Measurements from ENCODE around the gene LRRC74B. TPM values are rescaled to one million over a fixed set of nuclear protein-coding genes. Genes with fewer than 3 reads are reported as not detected.
A peak's percentile ranks its signal among the peaks of the same experiment; 100 is the strongest.

LRRC74B gene
- polyA plus RNA-seq, 1 of the 3 experiments (the other 2 are of a cell fraction): 0.03 TPM

GRCh38 chr22:21043860-21044535, 1.7 kb upstream of the LRRC74B start:
- TF ChIP-seq IRF3 (IDR thresholded peaks at IDR 0.05; ENCODE audit: low read depth, low read length) (no peak), USF2 (IDR thresholded peaks at IDR 0.05; ENCODE audit: borderline replicate concordance, low read depth, low read length) (no peak), FOXJ3 (CRISPR knock-in tag; IDR thresholded peaks at IDR 0.05) (no peak), MAX (IDR thresholded peaks at IDR 0.05; ENCODE audit: low read depth) (no peak), FOSL2 (IDR thresholded peaks at IDR 0.05; ENCODE audit: borderline replicate concordance, low read depth) (no peak), FOXM1 (IDR thresholded peaks at IDR 0.05; ENCODE audit: low read depth) (no peak), YY1 (IDR thresholded peaks at IDR 0.05; ENCODE audit: low read depth) (no peak)
- no peak overlapping the region for H3K9ac ChIP-seq
- POLR2A ChIA-PET: no interaction called here
- H3K9me2 ChIP-seq: no peaks in the 10 kb centered on the region
- no peak for DNase-seq
- CTCF ChIA-PET: interaction anchor here (1.1 kb wide), 1 partner anchor 60 kb away, joined by 3 read pairs; no protein-coding TSS in a partner anchor
- H3K4me3 ChIP-seq (ENCODE audit: low read depth in 2 of 2, low read length in 1 of 2): no peak overlapping the region
- peaks cover 9 to 36% of the 10 kb centered on the region in 2 experiments; a peak in 3 of 4 replicates for H3K4me1 ChIP-seq (ENCODE audit: control insufficient read depth in 1 of 2, insufficient read depth in 2 of 2, low read depth in 1 of 2, low read length in 1 of 2)
- no peaks in the 10 kb centered on the region for H3K9me3 ChIP-seq
- H3K4me2 ChIP-seq: peak overlapping the region; percentile 91; the same call in 1 of the 2 replicates
- no peaks in the 10 kb centered on the region for H3K36me3 ChIP-seq (replicated peaks in 1 of 2; ENCODE audit: control insufficient read depth in 1 of 2, insufficient read depth in 2 of 2, low read length in 1 of 2)
- H3K27ac ChIP-seq (ENCODE audit: low read depth in 2 of 2, low read length in 1 of 2): peak overlapping the region in 1 of 2 experiments; percentile 88; a peak in 2 of 4 replicates
- H2AFZ ChIP-seq (ENCODE audit: low read depth): no peak overlapping the region
- 97% methylated on average over 13 of the region's 15 CpGs for WGBS (ENCODE audit: low lambda C conversion rate)
- H3K79me2 ChIP-seq (ENCODE audit: insufficient read depth): no peaks in the 10 kb centered on the region
- no peaks in the 10 kb centered on the region for H3K27me3 ChIP-seq (ENCODE audit: insufficient read depth)
- H4K20me1 ChIP-seq (ENCODE audit: insufficient read depth): no peaks in the 10 kb centered on the region
- H3F3A ChIP-seq (replicated peaks; ENCODE audit: insufficient read depth): peaks cover 6% of the 10 kb centered on the region

- peak overlapping the region; percentile 91 for H3K4me2 ChIP-seq
- CTCF ChIA-PET: interaction anchor here (0.6 to 1.1 kb wide), 2 partner anchors 23 to 59 kb away, joined by 3 to 4 read pairs; no protein-coding TSS in a partner anchor
- peak overlapping the region; percentile 60 to 65 for H3K4me3 ChIP-seq (ENCODE audit: low read depth in 2 of 2, low read length in 1 of 2)
- peaks cover 9 to 36% of the 10 kb centered on the region in 2 experiments; a peak in 3 of 4 replicates for H3K4me1 ChIP-seq (ENCODE audit: control insufficient read depth in 1 of 2, insufficient read depth in 2 of 2, low read depth in 1 of 2, low read length in 1 of 2)
- H3K9me2 ChIP-seq: no peaks in the 10 kb centered on the region
- no peaks in the 10 kb centered on the region for H3K79me2 ChIP-seq (ENCODE audit: insufficient read depth)
- no peaks in the 10 kb centered on the region for H3K9me3 ChIP-seq
- no peaks in the 10 kb centered on the region for H4K20me1 ChIP-seq (ENCODE audit: insufficient read depth)
- peak overlapping the region; percentile 96 for H2AFZ ChIP-seq (ENCODE audit: low read depth)
- H3F3A ChIP-seq (replicated peaks; ENCODE audit: insufficient read depth): peaks cover 6% of the 10 kb centered on the region
- H3K36me3 ChIP-seq (replicated peaks in 1 of 2; ENCODE audit: control insufficient read depth in 1 of 2, insufficient read depth in 2 of 2, low read length in 1 of 2): no peaks in the 10 kb centered on the region
- no peaks in the 10 kb centered on the region for H3K27me3 ChIP-seq (ENCODE audit: insufficient read depth)
- 13% methylated on average over 15 of the region's 15 CpGs for WGBS (ENCODE audit: low lambda C conversion rate)
- TF ChIP-seq IRF3 (IDR thresholded peaks at IDR 0.05; ENCODE audit: low read depth, low read length) (no peak), FOXM1 (IDR thresholded peaks at IDR 0.05; ENCODE audit: low read depth) (no peak), REST (IDR thresholded peaks at IDR 0.05; ENCODE audit: low read depth, low read length) (no peak), EP300 (IDR thresholded peaks at IDR 0.05; ENCODE audit: borderline replicate concordance in 1 of 2, low read depth in 1 of 2, low read length in 1 of 2) (no peak), USF2 (IDR thresholded peaks at IDR 0.05; ENCODE audit: borderline replicate concordance, low read depth, low read length) (no peak), PBX3 (IDR thresholded peaks at IDR 0.05) (peak; percentile 15; the same call in 1 of the 2 replicates), NFIC (IDR thresholded peaks at IDR 0.05; ENCODE audit: borderline replicate concordance) (peak; percentile 27; the same call in 1 of the 2 replicates), TCF12 (IDR thresholded peaks at IDR 0.05) (peak; percentile 57), FOSL2 (IDR thresholded peaks at IDR 0.05; ENCODE audit: borderline replicate concordance, low read depth) (peak; percentile 53)
- peak overlapping the region; percentile 73 to 88 for H3K27ac ChIP-seq (ENCODE audit: low read depth in 2 of 2, low read length in 1 of 2)
- POLR2A ChIA-PET: interaction anchor here (0.6 to 2.6 kb wide), 4 partner anchors 30 to 63 kb away, joined by 3 to 11 read pairs (median 7); partner anchors contain the start of genes LZTR1, P2RX6 and THAP7
- peak overlapping the region; percentile 59; the same call in 1 of the 2 replicates for H3K9ac ChIP-seq
- DNase-seq: peak; percentile 64
These were observed 688 bp upstream of the LRRC74B start for GRCh38 chr22:21044931-21045584.

Measured in SK-N-SH (cell line).